Activated CD4-positive, alpha-beta T cell treated with anti-CD3 and anti-CD28 coated beads, Interleukin-2, amount 10 ng/mL, durations not matched to agents 24 days and 14 days (primary cell): ENCODE measurements around the gene DDIT4. TPM values are rescaled to one million over a fixed set of nuclear protein-coding genes. Genes with fewer than 3 reads are reported as not detected.
"Not testable (repeated sequence)": the region's sequence is repeated elsewhere in the genome, so short reads cannot be mapped to it uniquely, and the experiment has no call there.

ENCODE experiments used
- DNase-seq: peaks from one replicate; pipeline ENCODE4 v3.0.0; 2022
- H3K27ac Mint-ChIP-seq: one replicate; pipeline ENCODE4 v1.8.0; 2022; ENCODE audit warnings: mild to moderate bottlenecking, mixed read lengths
- H3K27me3 Mint-ChIP-seq: one replicate; pipeline ENCODE4 v1.8.0; 2022; ENCODE audit warnings: mixed read lengths
- H3K36me3 Mint-ChIP-seq: one replicate; pipeline ENCODE4 v1.8.0; 2022; ENCODE audit warnings: low read depth, mild to moderate bottlenecking, mixed read lengths
- H3K4me1 Mint-ChIP-seq: one replicate; pipeline ENCODE4 v1.8.0; 2021; ENCODE audit warnings: mixed read lengths
- H3K4me3 Mint-ChIP-seq: one replicate; pipeline ENCODE4 v1.8.0; 2022; ENCODE audit warnings: mild to moderate bottlenecking, moderate library complexity, mixed read lengths
- H3K9me3 Mint-ChIP-seq: one replicate; pipeline ENCODE4 v1.8.0; 2021; ENCODE audit warnings: mixed read lengths
- intact Hi-C: fragments of 100-400 bp; cut with micrococcal nuclease; formaldehyde crosslinking; loops from one replicate; pipeline ENCODE4 v1.15.1; 2023
- total RNA-seq: library from RNA; stranded (reverse); gene quantifications from 2 replicates; pipeline ENCODE4 v1.2.3, GENCODE V29; 2022

Gene DDIT4
- total RNA-seq, 1 donor from 2014 or later = 271 TPM

DNA sequence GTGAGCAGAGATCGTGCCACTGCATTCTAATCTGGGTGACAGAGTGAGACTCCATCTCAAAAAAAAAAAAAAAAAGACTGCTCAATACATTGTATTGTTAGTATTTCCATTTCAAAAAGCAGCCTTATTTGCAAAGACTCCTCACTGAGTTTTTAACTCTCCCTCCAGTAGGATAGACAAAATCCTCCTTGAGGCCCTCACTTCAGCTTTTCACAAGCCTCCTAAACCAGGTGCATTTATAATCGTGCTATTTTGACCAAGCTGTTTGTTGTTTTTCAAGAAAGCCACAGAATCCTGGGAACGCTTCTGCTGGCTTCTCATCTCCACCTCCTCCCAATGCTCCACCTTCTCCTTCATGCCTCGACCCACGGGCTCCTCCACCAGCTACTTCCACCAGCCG, 6.3 kb upstream of the DDIT4 start:
- H3K9me3 Mint-ChIP-seq = no peaks in the 10 kb centered on the region
- H3K27me3 Mint-ChIP-seq = no peaks in the 10 kb centered on the region
- intact Hi-C loops = no loop called here
- DNase-seq = no peak
- no peak overlapping the region for H3K27ac Mint-ChIP-seq
- no peaks in the 10 kb centered on the region for H3K36me3 Mint-ChIP-seq
- H3K4me1 Mint-ChIP-seq = peaks cover 22% of the 10 kb centered on the region
- no peak overlapping the region for H3K4me3 Mint-ChIP-seq

DNA sequence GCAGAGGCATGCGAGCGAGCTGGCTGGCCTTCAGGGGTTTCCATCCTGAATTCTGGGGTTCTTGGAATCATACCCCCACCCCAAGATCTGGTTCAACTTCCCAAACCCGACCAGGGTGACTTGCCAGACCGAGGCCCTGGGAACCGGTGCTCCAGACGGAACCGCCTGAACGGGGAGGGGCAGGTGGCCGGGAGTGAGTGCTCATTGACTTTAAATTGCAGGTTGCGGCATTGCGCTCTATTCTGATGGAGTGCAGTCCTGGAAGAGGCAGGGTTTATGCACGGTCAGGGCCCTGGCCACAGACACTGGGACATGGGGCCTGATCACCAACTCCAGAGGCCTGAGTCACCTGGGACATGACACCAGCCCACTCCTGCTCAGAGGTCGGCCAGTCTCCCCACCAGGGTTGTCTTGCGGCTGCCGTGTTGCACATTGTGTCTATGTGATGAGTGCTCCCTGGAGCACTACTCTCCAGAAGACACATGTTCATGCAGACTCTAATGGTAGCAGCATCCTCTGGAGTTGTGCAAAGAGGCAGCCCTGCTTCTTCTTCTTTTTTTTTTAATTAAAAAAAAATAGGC, 5.8 kb upstream of the DDIT4 start:
- intact Hi-C loops = no loop called here
- DNase-seq = no peak
- Mint-ChIP-seq H3K27me3 (no peaks in the 10 kb centered on the region), H3K36me3 (no peaks in the 10 kb centered on the region), H3K4me1 (peaks cover 28% of the 10 kb centered on the region), H3K27ac (no peak overlapping the region), H3K9me3 (no peaks in the 10 kb centered on the region), H3K4me3 (no peak overlapping the region)

DNA sequence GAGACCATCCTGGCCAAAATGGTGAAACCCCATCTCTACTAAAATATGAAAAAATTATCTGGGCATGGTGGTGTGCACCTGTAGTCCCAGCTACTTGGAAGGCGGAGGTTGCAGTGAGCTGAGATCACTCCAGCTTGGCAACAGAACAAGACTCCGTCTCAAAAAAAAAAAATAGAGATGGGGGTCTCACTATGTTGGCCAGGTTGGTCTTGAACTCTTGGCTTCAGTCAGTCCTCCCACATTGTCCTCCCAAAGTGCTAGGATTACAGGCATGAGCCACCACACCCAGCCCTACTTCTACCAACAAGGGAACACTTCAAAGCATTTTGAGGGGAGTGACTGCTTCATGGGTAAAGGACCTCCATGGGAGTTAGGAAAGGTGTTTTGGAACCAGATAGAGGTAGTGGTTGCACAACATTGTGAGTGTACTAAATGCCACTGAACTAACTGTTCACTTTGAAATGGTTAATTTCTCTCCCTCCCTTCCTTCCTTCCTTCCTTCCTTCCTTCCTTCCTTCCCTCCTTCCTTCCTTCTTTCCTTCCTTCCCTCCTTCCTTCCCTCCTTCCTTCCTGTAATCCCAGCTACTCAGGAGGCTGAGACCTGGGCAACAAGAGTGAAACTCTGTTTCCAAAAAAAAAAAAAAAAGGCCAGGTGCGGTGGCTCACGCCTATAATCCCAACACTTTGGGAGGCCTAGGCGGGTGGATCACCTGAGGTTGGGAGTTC, 5.1 kb upstream of the DDIT4 start:
- H3K36me3 Mint-ChIP-seq, H3K27ac Mint-ChIP-seq, H3K9me3 Mint-ChIP-seq, H3K27me3 Mint-ChIP-seq, DNase-seq, intact Hi-C loops, H3K4me3 Mint-ChIP-seq: not testable (repeated sequence)
- H3K4me1 Mint-ChIP-seq = peaks cover 28% of the 10 kb centered on the region

DNA sequence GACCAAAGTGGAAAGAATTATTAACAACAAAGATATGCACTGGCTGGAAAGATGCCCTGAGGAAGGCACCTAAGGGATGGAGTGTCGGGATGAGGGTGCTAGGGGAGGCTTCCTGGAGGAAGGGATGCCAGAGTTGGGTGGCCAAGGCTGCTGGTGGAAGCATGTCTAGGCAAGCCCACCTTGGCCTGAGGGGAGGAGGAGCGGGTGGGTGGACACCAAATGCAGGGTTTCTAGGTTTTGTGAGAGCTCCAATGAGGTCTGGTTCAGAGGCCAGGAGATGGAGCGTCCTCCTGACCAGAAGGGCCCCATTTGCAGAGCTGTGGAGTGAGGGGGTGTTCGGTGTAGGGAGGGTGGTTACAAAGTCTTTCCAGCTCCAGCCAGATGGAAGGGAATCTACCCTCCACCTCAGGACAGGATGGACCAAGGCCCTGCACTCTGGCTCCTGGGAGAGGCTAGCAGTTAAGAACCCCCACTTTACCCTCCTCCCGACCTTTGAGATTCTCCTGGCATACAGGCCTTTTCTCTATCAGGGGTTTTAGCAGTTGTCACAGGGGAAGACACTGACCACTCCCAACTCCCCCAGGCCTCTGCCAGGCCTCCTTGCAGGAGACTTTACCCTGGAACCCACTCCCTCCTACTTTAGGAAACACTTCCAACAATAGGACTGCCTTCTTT, 3.0 kb upstream of the DDIT4 start:
- intact Hi-C loops = no loop called here
- DNase-seq = no peak
- Mint-ChIP-seq H3K27ac (peak overlapping the region; percentile 14), H3K36me3 (peaks cover 19% of the 10 kb centered on the region), H3K27me3 (no peaks in the 10 kb centered on the region), H3K9me3 (no peaks in the 10 kb centered on the region), H3K4me3 (peak overlapping the region; percentile 4), H3K4me1 (peaks cover 32% of the 10 kb centered on the region)

DNA sequence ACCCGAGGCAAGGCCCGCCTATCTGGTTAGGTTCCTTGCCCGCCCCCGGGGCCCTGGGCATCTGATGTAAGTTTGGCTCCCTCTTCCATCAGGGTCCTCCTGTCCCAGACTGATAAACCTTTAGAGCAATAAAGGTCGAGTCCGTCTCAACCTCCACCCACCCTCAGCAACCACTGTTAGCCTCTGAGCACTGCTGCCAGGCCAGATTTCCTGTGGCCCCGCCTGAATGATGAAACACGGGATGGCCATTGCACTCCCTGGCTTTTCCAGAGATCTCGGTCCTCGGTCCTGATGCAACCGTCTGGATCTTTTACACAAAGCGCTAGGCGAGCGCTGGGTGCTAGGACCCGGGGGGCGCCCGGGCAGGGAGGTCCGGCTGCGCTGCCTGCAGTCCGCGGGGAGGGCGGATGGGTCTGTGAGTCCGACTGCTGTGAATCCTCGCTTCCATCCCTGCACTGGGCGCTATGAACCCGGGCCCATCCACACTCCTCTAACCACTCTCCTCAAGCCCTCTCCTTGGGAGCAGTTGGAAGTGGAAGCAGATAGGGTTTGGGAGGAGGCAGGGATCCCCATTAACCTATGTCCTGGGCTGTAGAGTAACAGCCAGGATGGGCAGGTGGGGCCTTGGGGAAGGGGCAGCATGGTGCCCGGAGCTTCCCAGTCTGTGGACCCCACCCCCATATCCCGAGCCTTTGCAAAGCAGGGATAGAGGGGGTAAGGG, 875 bp upstream of the DDIT4 start:
- peaks cover 31% of the 10 kb centered on the region for H3K36me3 Mint-ChIP-seq
- H3K4me3 Mint-ChIP-seq = peak overlapping the region; percentile 96
- peak; percentile 86 for DNase-seq
- peak overlapping the region; percentile 92 for H3K27ac Mint-ChIP-seq
- no peaks in the 10 kb centered on the region for H3K9me3 Mint-ChIP-seq
- peaks cover 45% of the 10 kb centered on the region for H3K4me1 Mint-ChIP-seq
- intact Hi-C loops = loop anchor here (1.0 to 2.0 kb wide), 3 partner anchors 12 to 50 kb away; no protein-coding TSS in a partner anchor
- H3K27me3 Mint-ChIP-seq = no peaks in the 10 kb centered on the region

DNA sequence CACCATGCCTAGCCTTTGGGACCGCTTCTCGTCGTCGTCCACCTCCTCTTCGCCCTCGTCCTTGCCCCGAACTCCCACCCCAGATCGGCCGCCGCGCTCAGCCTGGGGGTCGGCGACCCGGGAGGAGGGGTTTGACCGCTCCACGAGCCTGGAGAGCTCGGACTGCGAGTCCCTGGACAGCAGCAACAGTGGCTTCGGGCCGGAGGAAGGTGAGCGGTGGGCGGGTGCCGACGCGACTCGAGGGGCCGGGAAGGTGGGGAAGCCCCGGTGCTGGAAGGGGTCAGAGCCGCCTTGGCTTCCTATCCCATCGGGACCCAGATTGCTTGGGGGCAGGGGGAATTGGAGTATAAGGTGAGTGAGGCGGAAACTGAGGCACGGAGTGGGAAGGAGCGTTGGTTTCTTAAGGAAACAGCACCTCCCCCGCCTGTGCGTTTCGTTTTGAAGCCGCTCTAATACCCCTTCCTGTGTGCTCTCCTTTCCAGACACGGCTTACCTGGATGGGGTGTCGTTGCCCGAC, 547 bp downstream of the DDIT4 start:
- Mint-ChIP-seq H3K9me3 (no peaks in the 10 kb centered on the region), H3K27me3 (no peaks in the 10 kb centered on the region), H3K27ac (peak overlapping the region; percentile 92), H3K4me3 (peak overlapping the region; percentile 96), H3K36me3 (peaks cover 31% of the 10 kb centered on the region), H3K4me1 (peaks cover 52% of the 10 kb centered on the region)
- no peak for DNase-seq
- intact Hi-C loops = loop anchor here (1.0 kb wide), 3 partner anchors 23 to 61 kb away; no protein-coding TSS in a partner anchor

DNA sequence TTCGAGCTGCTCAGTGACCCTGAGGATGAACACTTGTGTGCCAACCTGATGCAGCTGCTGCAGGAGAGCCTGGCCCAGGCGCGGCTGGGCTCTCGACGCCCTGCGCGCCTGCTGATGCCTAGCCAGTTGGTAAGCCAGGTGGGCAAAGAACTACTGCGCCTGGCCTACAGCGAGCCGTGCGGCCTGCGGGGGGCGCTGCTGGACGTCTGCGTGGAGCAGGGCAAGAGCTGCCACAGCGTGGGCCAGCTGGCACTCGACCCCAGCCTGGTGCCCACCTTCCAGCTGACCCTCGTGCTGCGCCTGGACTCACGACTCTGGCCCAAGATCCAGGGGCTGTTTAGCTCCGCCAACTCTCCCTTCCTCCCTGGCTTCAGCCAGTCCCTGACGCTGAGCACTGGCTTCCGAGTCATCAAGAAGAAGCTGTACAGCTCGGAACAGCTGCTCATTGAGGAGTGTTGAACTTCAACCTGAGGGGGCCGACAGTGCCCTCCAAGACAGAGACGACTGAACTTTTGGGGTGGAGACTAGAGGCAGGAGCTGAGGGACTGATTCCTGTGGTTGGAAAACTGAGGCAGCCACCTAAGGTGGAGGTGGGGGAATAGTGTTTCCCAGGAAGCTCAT, 1.1 kb downstream of the DDIT4 start:
- H3K27ac Mint-ChIP-seq = peak overlapping the region; percentile 92
- H3K27me3 Mint-ChIP-seq = no peaks in the 10 kb centered on the region
- H3K9me3 Mint-ChIP-seq = no peaks in the 10 kb centered on the region
- H3K36me3 Mint-ChIP-seq = peaks cover 31% of the 10 kb centered on the region
- peaks cover 52% of the 10 kb centered on the region for H3K4me1 Mint-ChIP-seq
- DNase-seq = peak; percentile 93
- H3K4me3 Mint-ChIP-seq = peak overlapping the region; percentile 96
- intact Hi-C loops = loop anchor here (1.0 kb wide), 4 partner anchors 16 to 60 kb away; no protein-coding TSS in a partner anchor

DNA sequence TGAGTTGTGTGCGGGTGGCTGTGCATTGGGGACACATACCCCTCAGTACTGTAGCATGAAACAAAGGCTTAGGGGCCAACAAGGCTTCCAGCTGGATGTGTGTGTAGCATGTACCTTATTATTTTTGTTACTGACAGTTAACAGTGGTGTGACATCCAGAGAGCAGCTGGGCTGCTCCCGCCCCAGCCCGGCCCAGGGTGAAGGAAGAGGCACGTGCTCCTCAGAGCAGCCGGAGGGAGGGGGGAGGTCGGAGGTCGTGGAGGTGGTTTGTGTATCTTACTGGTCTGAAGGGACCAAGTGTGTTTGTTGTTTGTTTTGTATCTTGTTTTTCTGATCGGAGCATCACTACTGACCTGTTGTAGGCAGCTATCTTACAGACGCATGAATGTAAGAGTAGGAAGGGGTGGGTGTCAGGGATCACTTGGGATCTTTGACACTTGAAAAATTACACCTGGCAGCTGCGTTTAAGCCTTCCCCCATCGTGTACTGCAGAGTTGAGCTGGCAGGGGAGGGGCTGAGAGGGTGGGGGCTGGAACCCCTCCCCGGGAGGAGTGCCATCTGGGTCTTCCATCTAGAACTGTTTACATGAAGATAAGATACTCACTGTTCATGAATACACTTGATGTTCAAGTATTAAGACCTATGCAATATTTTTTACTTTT, 1.8 kb downstream of the DDIT4 start:
- DNase-seq = peak; percentile 76
- Mint-ChIP-seq H3K4me1 (peaks cover 49% of the 10 kb centered on the region), H3K27me3 (no peaks in the 10 kb centered on the region), H3K4me3 (peak overlapping the region; percentile 96), H3K36me3 (peaks cover 31% of the 10 kb centered on the region), H3K27ac (peak overlapping the region; percentile 92), H3K9me3 (no peaks in the 10 kb centered on the region)
- intact Hi-C loops = loop anchor here (1.0 kb wide), 1 partner anchor 16 kb away; no protein-coding TSS in a partner anchor

DNA sequence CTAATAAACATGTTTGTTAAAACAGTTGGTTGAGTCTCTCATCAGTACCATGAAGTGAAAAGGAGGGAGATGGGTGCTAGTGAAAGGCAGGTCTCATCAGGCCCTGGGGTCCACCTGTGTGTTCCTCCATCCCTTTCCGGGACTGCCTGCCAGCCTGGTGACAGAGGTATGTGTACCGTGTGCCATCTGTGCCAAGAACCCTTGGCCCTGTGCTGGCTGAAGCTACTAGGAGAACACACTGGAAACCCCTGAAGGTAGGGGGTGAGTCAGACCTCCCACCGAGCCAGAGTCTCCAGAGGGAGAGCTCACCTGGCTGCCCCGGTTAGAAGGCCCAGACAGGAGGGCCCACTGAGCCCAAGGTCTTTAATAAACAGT, 2.3 kb downstream of the DDIT4 start:
- Mint-ChIP-seq H3K4me3 (peak overlapping the region; percentile 96), H3K27me3 (no peaks in the 10 kb centered on the region), H3K9me3 (no peaks in the 10 kb centered on the region), H3K27ac (peak overlapping the region; percentile 92), H3K36me3 (peaks cover 31% of the 10 kb centered on the region), H3K4me1 (peaks cover 44% of the 10 kb centered on the region)
- intact Hi-C loops = no loop called here
- peak; percentile 72 for DNase-seq

DNA sequence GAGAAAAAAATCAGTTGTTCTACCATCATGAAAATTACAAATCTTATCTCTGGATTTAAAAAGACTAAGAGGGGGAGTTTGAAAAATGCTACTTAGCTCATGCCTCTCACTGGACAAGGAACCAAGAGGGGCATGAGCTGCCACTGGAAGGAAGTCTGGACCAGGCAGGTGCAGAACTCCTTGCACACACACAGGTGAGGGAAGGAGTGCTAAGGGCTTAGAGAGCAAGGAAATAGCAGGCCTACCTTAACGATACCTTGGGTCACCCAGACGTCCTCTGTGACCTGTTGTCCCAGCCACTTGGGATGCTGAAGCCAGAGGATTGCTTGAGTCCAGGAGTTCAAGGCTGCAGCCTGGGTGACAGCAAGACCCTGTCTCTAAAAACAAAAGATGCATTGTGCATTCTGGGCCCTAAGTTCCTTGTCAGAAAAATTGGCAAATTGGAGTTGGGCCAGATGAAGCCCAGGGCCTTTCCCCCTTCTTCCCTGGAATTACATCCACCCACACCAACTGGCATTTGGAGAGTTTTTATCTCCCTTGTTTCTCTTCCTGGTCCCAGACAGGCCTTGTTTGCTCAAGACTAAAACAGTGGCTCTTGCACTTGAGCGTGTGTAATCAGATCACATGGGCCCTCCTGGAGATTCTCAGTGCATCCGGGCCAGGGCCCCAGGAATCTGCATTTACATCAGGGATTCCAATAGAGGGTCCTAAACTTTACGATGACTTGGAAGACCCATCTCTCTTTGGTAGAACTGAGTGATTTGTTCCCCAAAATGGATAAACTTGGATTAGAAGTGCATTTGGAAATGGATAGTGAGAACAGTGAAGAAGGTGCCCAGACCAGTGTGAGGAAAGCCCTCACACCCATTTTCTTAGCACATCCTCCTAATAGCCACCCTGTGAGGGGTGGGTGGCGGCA, 3.0 kb downstream of the DDIT4 start:
- Mint-ChIP-seq H3K4me1 (peaks cover 42% of the 10 kb centered on the region), H3K27me3 (no peaks in the 10 kb centered on the region), H3K36me3 (peaks cover 31% of the 10 kb centered on the region), H3K4me3 (peak overlapping the region; percentile 96), H3K27ac (peak overlapping the region; percentile 92), H3K9me3 (no peaks in the 10 kb centered on the region)
- DNase-seq = peak; percentile 70
- intact Hi-C loops = no loop called here

DNA sequence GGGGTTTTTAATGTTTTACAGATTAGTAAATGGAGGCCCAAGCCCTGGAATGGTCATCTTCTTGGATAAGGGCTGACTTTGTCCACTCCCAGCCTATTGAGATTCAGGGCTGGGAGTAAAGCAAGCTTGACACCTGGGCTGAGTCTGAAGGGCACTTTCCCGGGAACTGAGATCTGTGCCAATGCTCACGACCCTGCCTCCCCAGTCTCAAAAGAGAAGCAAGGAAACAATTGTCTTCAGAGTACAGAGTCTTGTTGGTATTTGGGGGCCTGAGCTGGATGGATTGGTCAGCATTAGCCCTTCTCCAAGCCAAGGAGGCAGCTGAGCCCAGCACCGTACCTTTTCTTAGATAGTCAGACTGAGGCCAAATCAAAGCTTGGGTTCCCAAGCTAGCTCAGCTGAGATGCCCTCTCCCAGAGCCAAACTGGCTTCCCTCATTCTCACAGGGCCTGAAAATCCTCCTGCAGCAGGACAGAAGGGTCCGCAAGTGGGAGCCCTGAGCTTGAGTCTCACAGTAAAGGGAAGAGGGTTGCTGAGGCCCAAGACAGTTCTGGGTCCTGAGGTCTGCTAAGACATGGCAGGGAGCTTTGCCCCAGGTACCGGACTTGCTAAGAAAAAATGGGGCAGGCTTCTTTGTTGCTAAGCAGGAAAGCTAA, 3.7 kb downstream of the DDIT4 start:
- H3K27me3 Mint-ChIP-seq = no peaks in the 10 kb centered on the region
- peak overlapping the region; percentile 59 for H3K27ac Mint-ChIP-seq
- intact Hi-C loops = no loop called here
- H3K4me1 Mint-ChIP-seq = peaks cover 37% of the 10 kb centered on the region
- peaks cover 31% of the 10 kb centered on the region for H3K36me3 Mint-ChIP-seq
- DNase-seq = no peak
- no peaks in the 10 kb centered on the region for H3K9me3 Mint-ChIP-seq
- H3K4me3 Mint-ChIP-seq = no peak overlapping the region
